GM19328 (cell line): ENCODE results near the gene GNG3.
"Not testable (repeated sequence)": the region's sequence is repeated elsewhere in the genome, so short reads cannot be mapped to it uniquely, and the experiment has no call there.

ENCODE experiments used
- ATAC-seq: cut with Tn5 transposase; IDR thresholded peaks from one replicate; pipeline ENCODE4 v1.9.1; 2021; ENCODE audit warnings: mild to moderate bottlenecking, moderate library complexity; ENCODE audit not compliant: unreplicated experiment

Gene GNG3

GRCh38 chr11:62687508-62688396 is 19.7 kb upstream of the GNG3 start:
- no peak for ATAC-seq

GRCh38 chr11:62688491-62688890 is 19.0 kb upstream of the GNG3 start:
- ATAC-seq: no peak

GRCh38 chr11:62689421-62690183 is 17.9 kb upstream of the GNG3 start, which contains the start of gene LRRN4CL:
LRRN4CL (minus strand) TSS chr11:62689530; CDS start chr11:62688508, 1,022 bp downstream.
- ATAC-seq: no peak

- not testable (repeated sequence) for ATAC-seq
Observed at GRCh38 chr11:62693624-62694023, 13.9 kb upstream of the GNG3 start.

GRCh38 chr11:62694455-62695167 is 12.9 kb upstream of the GNG3 start:
- no peak for ATAC-seq

- ATAC-seq: no peak
Observed at GRCh38 chr11:62702246-62702645, 5.2 kb upstream of the GNG3 start.

GRCh38 chr11:62703921-62704320 is 3.6 kb upstream of the GNG3 start:
- ATAC-seq: not testable (repeated sequence)

GRCh38 chr11:62705413-62705812 is 2.1 kb upstream of the GNG3 start:
- ATAC-seq: no peak

- ATAC-seq: peak; percentile 54
Observed at GRCh38 chr11:62705880-62706849, 1.3 kb upstream of the GNG3 start.

GRCh38 chr11:62706850-62707247 is 627 bp upstream of the GNG3 start:
- no peak for ATAC-seq

GRCh38 chr11:62708392-62708791 is 916 bp downstream of the GNG3 start:
- ATAC-seq: no peak

GRCh38 chr11:62708793-62709192 is 1.3 kb downstream of the GNG3 start:
- ATAC-seq: no peak

GRCh38 chr11:62709247-62710000 is 1.9 kb downstream of the GNG3 start:
- ATAC-seq: peak; percentile 52

GRCh38 chr11:62710001-62710345 is 2.5 kb downstream of the GNG3 start:
- ATAC-seq: no peak

GRCh38 chr11:62712276-62712812 is 4.9 kb downstream of the GNG3 start:
- ATAC-seq: no peak

GRCh38 chr11:62712861-62713260 is 5.4 kb downstream of the GNG3 start:
- ATAC-seq: no peak

- ATAC-seq: no peak
Observed at GRCh38 chr11:62713343-62713742, 5.9 kb downstream of the GNG3 start.

GRCh38 chr11:62715150-62716130 is 8.0 kb downstream of the GNG3 start:
- ATAC-seq: no peak
